IMR-90 (cell line): ENCODE data around the gene FARP1. TPM values are rescaled to one million over a fixed set of nuclear protein-coding genes. Genes with fewer than 3 reads are reported as not detected.

Source experiments
- ATAC-seq: fragments of 200-7000 bp; cut with Tn5 transposase; 2 replicates; pipeline ENCODE4 v1.9.1; 2020; ENCODE audit warnings: low read depth, mild to moderate bottlenecking, moderate library complexity
- BruUV-seq: library from RNA; stranded (reverse); fragments of 400-500 nt; replicated peaks from 2 replicates; lab custom pipeline; 2021; lab: Mats Ljungman, UMichigan
- CTCF ChIA-PET: fragments of 300-600 bp; formaldehyde crosslinking; extraction: SDS; loops from one replicate; lab custom pipeline; 2021; ENCODE audit warnings: antibody characterized with exemption; lab: Yijun Ruan, JAX
- POLR2A ChIA-PET: fragments of 300-600 bp; sonication (Branson Sonifier 250); formaldehyde crosslinking; loops from one replicate; lab custom pipeline; 2022; ENCODE audit warnings: antibody characterized with exemption; ENCODE audit not compliant: unreplicated experiment; lab: Charles Lee
- DNase-seq: peaks from one replicate; pipeline ENCODE4 v3.0.0; 2013
- H2AFZ ChIP-seq: replicated peaks from 2 replicates; pipeline ENCODE3; 2013; ENCODE audit warnings: low read length, mild to moderate bottlenecking; ENCODE audit not compliant: poor library complexity
- H2AK5ac ChIP-seq: 2 replicates; pipeline ENCODE4 v1.6.1; 2013; ENCODE audit warnings: low read depth, low read length, inconsistent platforms
- H2AK9ac ChIP-seq: replicated peaks from 2 replicates; pipeline ENCODE3; 2013; ENCODE audit warnings: mild to moderate bottlenecking, low read depth, low read length, moderate library complexity; ENCODE audit not compliant: poor library complexity
- H2BK120ac ChIP-seq: 2 replicates; pipeline ENCODE4 v1.6.1; 2013; ENCODE audit warnings: low read depth, low read length, inconsistent platforms
- H2BK15ac ChIP-seq: 3 replicates; pipeline ENCODE4 v1.6.1; 2013; ENCODE audit warnings: low read depth, low read length, inconsistent platforms
- H2BK20ac ChIP-seq: 2 replicates; pipeline ENCODE4 v1.6.1; 2013; ENCODE audit warnings: low read depth, mild to moderate bottlenecking, inconsistent platforms, low read length, moderate library complexity
- H2BK5ac ChIP-seq: 2 replicates; pipeline ENCODE4 v1.6.1; 2013; ENCODE audit warnings: mild to moderate bottlenecking, low read depth, low read length, inconsistent platforms; ENCODE audit not compliant: poor library complexity, severe bottlenecking
- H3K14ac ChIP-seq: replicated peaks from 2 replicates; pipeline ENCODE4 v1.6.1; 2013; ENCODE audit warnings: low read depth, low read length, inconsistent platforms
- H3K18ac ChIP-seq: 2 replicates; pipeline ENCODE4 v1.6.1; 2013; ENCODE audit warnings: low read depth, low read length, control low read depth
- H3K23ac ChIP-seq: 2 replicates; pipeline ENCODE4 v1.6.1; 2013; ENCODE audit warnings: low read depth, low read length, inconsistent platforms
- H3K27ac ChIP-seq: 2 replicates; pipeline ENCODE4 v1.5.1; 2013; ENCODE audit warnings: mild to moderate bottlenecking, control low read depth, low read length; ENCODE audit not compliant: insufficient read depth
- H3K27me3 ChIP-seq: 2 replicates; pipeline ENCODE4 v1.6.1; 2013; ENCODE audit warnings: low read length; ENCODE audit not compliant: control insufficient read depth, insufficient read depth
- H3K36me3 ChIP-seq: 2 replicates; pipeline ENCODE4 v1.6.1; 2013; ENCODE audit warnings: low read length, mixed read lengths; ENCODE audit not compliant: control insufficient read depth, insufficient read depth
- H3K4ac ChIP-seq: 2 replicates; pipeline ENCODE4 v1.6.1; 2013; ENCODE audit warnings: low read depth, low read length, inconsistent platforms
- H3K4me1 ChIP-seq: 2 replicates; pipeline ENCODE4 v1.6.1; 2013; ENCODE audit warnings: low read length, mixed read lengths; ENCODE audit not compliant: control insufficient read depth, insufficient read depth
- H3K4me2 ChIP-seq: 2 replicates; pipeline ENCODE4 v1.6.1; 2013; ENCODE audit warnings: low read depth, mild to moderate bottlenecking, control low read depth, low read length, moderate library complexity
- H3K4me3 ChIP-seq: 2 replicates; pipeline ENCODE4 v1.5.1; 2013; ENCODE audit warnings: low read depth, mild to moderate bottlenecking, control low read depth, low read length, moderate library complexity; ENCODE audit not compliant: insufficient read depth
- H3K56ac ChIP-seq: 2 replicates; pipeline ENCODE4 v1.6.1; 2013; ENCODE audit warnings: low read length, inconsistent platforms; ENCODE audit not compliant: insufficient read depth; ENCODE audit errors: extremely low read depth
- H3K79me1 ChIP-seq, 2 experiments: 2 replicates each; pipeline ENCODE4 v1.6.1; 2013; ENCODE audit warnings: low read length in 2 of 2, inconsistent platforms in 1 of 2, low read depth in 1 of 2
- H3K9ac ChIP-seq: 2 replicates; pipeline ENCODE4 v1.6.1; 2013; ENCODE audit warnings: low read depth, low read length, control low read depth
- H3K9me1 ChIP-seq: 2 replicates; pipeline ENCODE4 v1.6.1; 2013; ENCODE audit warnings: low read length, inconsistent platforms; ENCODE audit not compliant: insufficient read depth
- H3K9me3 ChIP-seq: 2 replicates; pipeline ENCODE4 v1.6.1; 2013; ENCODE audit warnings: low read length; ENCODE audit not compliant: control insufficient read depth, insufficient read depth
- H4K20me1 ChIP-seq: 2 replicates; pipeline ENCODE4 v1.6.1; 2013; ENCODE audit warnings: low read length, inconsistent platforms; ENCODE audit not compliant: insufficient read depth
- H4K5ac ChIP-seq: 2 replicates; pipeline ENCODE4 v1.6.1; 2013; ENCODE audit warnings: mild to moderate bottlenecking, low read depth, low read length, control low read depth
- H4K8ac ChIP-seq, 2 experiments: 2 replicates each; pipeline ENCODE4 v1.6.1; 2013; ENCODE audit warnings: low read depth in 2 of 2, low read length in 2 of 2, control low read depth in 1 of 2, inconsistent platforms in 1 of 2
- H4K91ac ChIP-seq: 2 replicates; pipeline ENCODE4 v1.6.1; 2013; ENCODE audit warnings: low read depth, low read length, inconsistent platforms; ENCODE audit not compliant: insufficient read depth
- CEBPB ChIP-seq: IDR thresholded peaks from 2 replicates; pipeline ENCODE4 v1.6.1; 2012; ENCODE audit warnings: low read depth, low read length, improper control_type of control experiment
- CHD1 ChIP-seq: IDR thresholded peaks from 2 replicates; pipeline ENCODE4 v1.6.1; 2012; ENCODE audit warnings: low read depth, low read length, improper control_type of control experiment
- CTCF ChIP-seq: conservative IDR thresholded peaks from 2 replicates; pipeline ENCODE4 v1.5.1; 2012; ENCODE audit warnings: mild to moderate bottlenecking, low read depth, low read length, improper control_type of control experiment
- ELK1 ChIP-seq: fragments of 150-350 bp; IDR thresholded peaks from 2 replicates; pipeline ENCODE4 v1.6.1; 2016; ENCODE audit warnings: low read depth, mild to moderate bottlenecking, low read length, moderate library complexity, borderline replicate concordance
- FOS ChIP-seq: fragments of 150-350 bp; IDR thresholded peaks from 2 replicates; pipeline ENCODE4 v1.6.1; 2016; ENCODE audit warnings: low read depth, low read length
- MAZ ChIP-seq: IDR thresholded peaks from 2 replicates; pipeline ENCODE4 v1.6.1; 2012; ENCODE audit warnings: low read depth, mild to moderate bottlenecking, low read length, improper control_type of control experiment, moderate library complexity, borderline replicate concordance
- MXI1 ChIP-seq: IDR thresholded peaks from 2 replicates; pipeline ENCODE4 v1.6.1; 2012; ENCODE audit warnings: low read depth, mild to moderate bottlenecking, low read length, moderate library complexity, borderline replicate concordance
- RAD21 ChIP-seq: IDR thresholded peaks from 2 replicates; pipeline ENCODE4 v1.6.1; 2012; ENCODE audit warnings: low read length, improper control_type of control experiment
- SMC3 ChIP-seq: fragments of 150-350 bp; IDR thresholded peaks from 2 replicates; pipeline ENCODE4 v1.6.1; 2016; ENCODE audit warnings: low read depth, mild to moderate bottlenecking, antibody characterized with exemption, low read length, moderate library complexity
- WGBS, 2 experiments: methylation state at CpG; one replicate each; pipeline versions ENCODE4 v1.1.5 to v1.1.7; 2013; ENCODE audit warnings: missing lambda C conversion rate in 2 of 2; ENCODE audit not compliant: insufficient read length in 1 of 2; ENCODE audit errors: extremely low coverage in 2 of 2; 5-methylcytosine and 5-hydroxymethylcytosine counted together
- dilution Hi-C: fragments of 300-500 bp; cut with HindIII; formaldehyde crosslinking; loops from one replicate; pipeline ENCODE4 v1.14.3; 2018; ENCODE audit warnings: low sequenced_read_pairs; ENCODE audit not compliant: unreplicated experiment
- in situ Hi-C: fragments of 300-500 bp; cut with MboI; formaldehyde crosslinking; loops from 3 replicates; pipeline ENCODE4 v1.14.3; 2019; ENCODE audit warnings: low sequenced_read_pairs, inconsistent platforms, mixed read lengths
- intact Hi-C: fragments of 100-400 bp; cut with micrococcal nuclease; formaldehyde crosslinking; loops from 2 replicates; pipeline ENCODE4 v1.10.0; 2022
- polyA plus RNA-seq, 3 experiments: library from polyadenylated mRNA; depleted of rRNA; stranded (reverse); fragments of >200 nt; gene quantifications; 2 replicates each; pipeline ENCODE4 v1.2.3, GENCODE V29; 2012; ENCODE audit warnings: low replicate concordance in 1 of 3
- total RNA-seq: library from RNA; depleted of rRNA; stranded (reverse); fragments of >200 nt; gene quantifications from 2 replicates; pipeline ENCODE4 v1.2.3, GENCODE V29; 2012

FARP1 gene
- total and polyA plus RNA-seq, 2 of the 4 experiments (the other 2 are of a cell fraction) = 39.6 to 57.0 TPM

DNA sequence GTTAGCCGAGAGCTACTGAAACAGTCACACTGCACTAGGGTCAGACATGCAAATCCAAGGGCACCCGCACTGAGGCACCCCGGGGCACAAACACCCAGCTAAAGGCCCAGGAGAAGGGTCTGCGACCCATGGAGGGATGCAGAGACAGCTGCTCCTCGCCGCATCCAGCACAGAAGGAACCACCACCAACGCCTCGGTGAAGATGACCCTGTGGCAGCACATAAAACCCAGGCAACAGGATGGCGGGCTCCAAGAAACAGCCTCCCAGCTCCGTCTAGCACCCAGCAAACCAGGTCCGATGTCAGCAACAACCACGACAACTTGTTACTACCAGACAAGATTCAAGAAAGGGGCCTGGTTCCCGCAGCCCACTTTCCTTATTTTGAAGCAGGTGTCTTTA lies 351.9 kb downstream of the FARP1 start:
- CTCF ChIA-PET = interaction anchor here (0.6 kb wide), 1 partner anchor 60 kb away, joined by 7 read pairs; no protein-coding TSS in a partner anchor
- no peak for ATAC-seq

More for the DNA sequence above, 351.9 kb downstream of the FARP1 start:
- peaks cover 17% of the 10 kb centered on the region for H3K4me1 ChIP-seq
- no peak overlapping the region for H4K8ac ChIP-seq
- no peak overlapping the region for H4K5ac ChIP-seq
- in situ Hi-C loops = no loop called here
- dilution Hi-C loops = no loop called here
- H3K9ac ChIP-seq = no peak overlapping the region
- H3K18ac ChIP-seq = no peak overlapping the region
- no peak overlapping the region for H3K56ac ChIP-seq
- H3K14ac ChIP-seq = no peak overlapping the region
- intact Hi-C loops = no loop called here
- peaks cover 36% of the 10 kb centered on the region for H3K9me1 ChIP-seq
- no peak overlapping the region for H4K91ac ChIP-seq
- H3K23ac ChIP-seq = 0 out of 2 replicates have a peak overlapping the region, but pooled peaks have one; percentile 60
- no peaks in the 10 kb centered on the region for H3K9me3 ChIP-seq
- 89% methylated on average over 6 of the region's 13 CpGs; no CpG with 5 or more reads in 1 of the 2 experiments for WGBS, 2 experiments
- no peak overlapping the region for H2BK5ac ChIP-seq
- H2AK9ac ChIP-seq = no peak overlapping the region
- H4K20me1 ChIP-seq = peaks cover 69% of the 10 kb centered on the region
- H3K36me3 ChIP-seq = peaks cover 8% of the 10 kb centered on the region; the same call in 1 of the 2 replicates
- no peak for DNase-seq
- no peak overlapping the region for H3K4ac ChIP-seq
- no peak overlapping the region for H3K4me2 ChIP-seq
- H3K27ac ChIP-seq = no peak overlapping the region
- H3K27me3 ChIP-seq = no peaks in the 10 kb centered on the region
- POLR2A ChIA-PET = no interaction called here
- no peak overlapping the region for H3K4me3 ChIP-seq
- H2BK120ac ChIP-seq = no peak overlapping the region
- no peak overlapping the region for H2AFZ ChIP-seq
- H2BK15ac ChIP-seq = no peak overlapping the region
- BruUV-seq = no TSS peak
- TF ChIP-seq CTCF (no peak), RAD21 (no peak), CHD1 (no peak), ELK1 (no peak), MAZ (no peak), MXI1 (no peak), CEBPB (no peak), SMC3 (no peak), FOS (no peak)
- H3K79me1 ChIP-seq = peaks cover 57 to 87% of the 10 kb centered on the region in 2 experiments
- no peak overlapping the region for H2AK5ac ChIP-seq
- no peak overlapping the region for H2BK20ac ChIP-seq
